GM19240 (cell line): Measurements from ENCODE around the gene NBEA.
"Not testable (repeated sequence)": the region's sequence is repeated elsewhere in the genome, so short reads cannot be mapped to it uniquely, and the experiment has no call there.

Experiments
- DNase-seq: peaks from one replicate; pipeline ENCODE4 v3.0.0; 2011; ENCODE audit warnings: low spot score; ENCODE audit not compliant: insufficient read length

NBEA gene

GRCh38 chr13:35057858-35058257 lies 115.8 kb downstream of the NBEA start:
- DNase-seq, result no peak

GRCh38 chr13:35058585-35058984 lies 116.5 kb downstream of the NBEA start:
- DNase-seq, result not testable (repeated sequence)

DNA sequence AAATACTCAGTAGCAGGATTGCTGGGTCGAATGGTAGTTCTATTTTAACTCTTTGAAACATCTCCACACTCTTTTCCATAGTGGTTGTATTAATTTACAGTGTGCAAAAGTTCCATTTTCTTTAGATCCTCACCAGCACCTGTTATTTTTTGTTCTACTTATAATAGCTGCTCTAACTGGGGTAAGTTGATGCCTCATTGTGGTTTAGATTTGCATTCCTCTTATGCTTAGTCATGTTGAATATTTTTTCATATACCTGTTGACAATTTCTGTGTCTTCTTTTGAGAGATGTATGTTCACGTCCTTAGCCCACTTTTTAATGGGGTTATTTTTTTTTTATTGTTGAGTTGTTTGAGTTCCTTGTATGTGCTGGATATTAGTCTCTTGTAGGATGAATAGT lies 144.6 kb downstream of the NBEA start:
- no peak for DNase-seq

DNA sequence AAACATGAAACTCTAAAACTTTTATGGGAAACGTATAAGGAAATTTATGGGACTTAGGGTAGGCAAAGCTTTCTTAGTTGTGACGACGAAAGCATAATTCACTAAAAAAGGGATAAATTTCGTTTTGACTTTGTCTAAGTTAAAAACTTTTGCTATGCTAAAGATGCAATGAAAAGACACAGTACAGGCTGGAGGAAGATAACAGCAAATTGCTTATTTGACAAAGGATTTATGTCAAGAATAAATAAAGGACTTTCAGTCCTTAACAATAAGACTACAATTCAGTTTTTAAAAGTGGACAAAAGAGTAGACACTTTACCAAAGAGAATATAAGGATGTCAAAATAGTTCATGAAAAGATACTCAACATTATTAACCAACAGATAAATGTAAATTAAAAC lies 150.2 kb downstream of the NBEA start:
- no peak for DNase-seq

DNA sequence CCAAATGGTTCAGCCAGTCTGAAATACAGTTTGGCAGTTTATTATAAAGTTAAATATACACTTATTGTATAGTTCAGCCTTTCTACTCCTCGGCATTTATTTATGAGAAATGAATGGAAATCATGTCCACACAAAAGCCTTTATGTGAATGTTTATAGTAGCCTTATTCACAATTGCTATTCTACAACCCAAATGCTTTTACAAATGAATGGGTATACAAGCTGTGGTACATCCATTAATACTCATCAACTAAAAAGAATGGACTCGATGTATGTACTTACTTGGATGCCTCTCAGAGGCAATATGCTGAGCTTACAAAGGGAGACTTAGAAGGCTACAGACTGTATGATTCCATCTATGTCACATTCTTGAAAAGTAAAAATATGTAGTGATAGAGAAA lies 150.7 kb downstream of the NBEA start:
- no peak for DNase-seq

DNA sequence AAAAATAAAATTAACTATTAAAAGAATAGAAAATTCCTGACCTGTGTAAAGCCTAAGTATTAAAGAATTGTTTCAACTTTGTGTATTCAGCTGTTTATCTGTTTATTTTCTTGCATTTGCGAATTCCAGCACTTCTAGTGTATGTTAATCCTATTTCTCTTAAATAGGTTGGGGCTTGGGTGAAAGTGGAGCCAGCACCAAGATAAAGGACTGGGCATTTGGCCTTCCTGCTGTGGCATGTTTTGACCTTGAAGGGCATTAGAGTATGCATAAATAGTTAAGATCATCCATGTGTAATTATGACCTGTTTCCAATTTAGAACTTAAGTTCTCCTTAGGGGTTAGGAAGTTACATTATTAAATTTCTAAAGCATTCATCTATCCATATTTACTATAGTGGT lies 151.3 kb downstream of the NBEA start:
- no peak for DNase-seq

DNA sequence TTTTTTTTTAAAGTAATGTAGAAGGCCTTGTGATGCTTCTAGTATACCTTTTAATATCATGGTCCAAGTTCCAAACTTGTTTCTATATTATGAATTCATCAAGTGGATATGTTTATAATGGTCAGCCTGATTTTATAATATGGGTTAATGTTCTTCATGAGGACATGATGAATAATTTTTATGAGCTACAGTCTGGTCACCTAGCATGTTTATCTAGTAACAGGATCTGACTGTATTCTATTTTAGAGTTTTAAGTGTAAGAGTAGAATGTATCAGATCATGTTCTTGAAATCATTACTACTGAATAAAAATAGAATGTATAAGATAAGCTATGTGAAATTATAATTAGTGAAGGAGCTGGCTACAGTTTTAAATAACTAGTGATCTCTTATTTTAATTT lies 164.7 kb downstream of the NBEA start:
- not testable (repeated sequence) for DNase-seq

DNA sequence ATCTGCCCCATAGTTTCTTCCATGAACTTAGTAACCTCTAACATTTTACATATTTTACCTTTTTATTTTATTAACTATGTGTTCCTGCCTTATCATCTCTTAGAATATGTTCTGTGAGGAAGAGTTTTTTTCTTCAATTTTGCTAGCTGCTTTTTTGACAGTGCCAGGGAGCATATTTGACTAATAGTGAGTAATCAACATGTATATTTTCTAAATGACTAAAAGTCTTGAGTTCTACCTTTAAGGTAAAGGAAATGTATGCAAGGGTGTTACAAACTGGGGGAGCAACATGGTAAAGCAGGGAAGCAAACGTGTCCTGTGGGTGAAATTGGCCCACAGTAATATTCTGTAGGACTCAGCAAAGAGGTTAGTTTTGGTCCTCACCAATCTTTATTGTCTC lies 165.5 kb downstream of the NBEA start:
- DNase-seq, result no peak

GRCh38 chr13:35113612-35114011 lies 171.5 kb downstream of the NBEA start:
- DNase-seq, result not testable (repeated sequence)

DNA sequence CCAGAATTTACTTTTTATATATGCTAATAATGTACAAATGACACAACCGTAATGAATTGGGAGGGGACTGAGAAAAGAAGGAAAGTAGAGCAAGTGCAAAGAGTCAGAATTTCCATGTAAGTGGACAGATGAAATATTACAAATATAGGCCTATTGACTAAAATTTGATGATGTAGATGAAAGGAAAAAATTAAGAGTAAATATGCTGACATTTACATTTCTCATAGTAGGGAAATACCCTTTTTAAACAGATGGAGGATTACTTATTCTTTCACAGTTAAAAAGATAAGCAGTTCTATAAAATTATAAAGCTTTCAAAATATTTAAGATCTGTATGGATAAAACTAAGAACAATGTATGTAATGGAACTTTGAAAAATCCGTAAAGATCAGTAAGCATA lies 185.4 kb downstream of the NBEA start:
- DNase-seq, result no peak

DNA sequence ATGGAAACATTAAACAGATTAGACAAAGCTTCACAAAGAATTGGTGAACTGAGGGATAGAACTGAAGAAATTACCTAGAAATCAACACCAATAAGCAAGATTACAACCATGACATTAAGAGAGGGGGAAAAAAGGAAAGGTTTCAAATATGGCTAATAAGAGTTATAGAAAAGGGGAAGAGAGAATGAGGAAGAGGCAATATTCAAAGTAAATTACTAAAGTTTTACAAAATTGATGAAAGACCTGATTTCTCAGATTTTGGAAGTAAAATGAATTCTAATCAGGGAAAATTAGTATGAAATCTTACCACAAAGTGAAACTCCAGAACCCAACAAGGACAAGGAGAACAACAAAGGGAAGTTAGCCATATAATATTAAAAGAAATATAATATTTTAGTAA lies 187.4 kb downstream of the NBEA start:
- DNase-seq, result no peak

GRCh38 chr13:35131471-35131870 lies 189.4 kb downstream of the NBEA start:
- DNase-seq, result no peak

DNA sequence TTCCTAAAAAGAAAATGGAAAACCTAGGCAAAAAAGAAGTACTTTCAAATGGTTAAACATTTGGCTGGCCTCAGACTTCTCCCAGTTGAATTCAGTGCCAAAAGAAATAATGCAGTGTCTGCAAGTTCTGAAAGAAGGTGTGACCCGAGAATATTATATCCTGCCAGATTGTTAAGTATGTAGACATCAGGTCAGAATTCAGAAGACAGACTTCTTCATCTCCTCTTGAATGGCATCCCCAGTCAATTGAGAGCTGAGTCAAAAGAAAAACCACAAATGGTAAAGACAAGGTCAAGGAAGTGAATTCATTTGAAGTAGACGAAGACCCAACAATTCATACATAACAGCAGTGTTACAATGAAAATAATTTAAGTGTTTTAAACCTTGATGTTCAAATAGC lies 194.5 kb downstream of the NBEA start:
- DNase-seq, result no peak

DNA sequence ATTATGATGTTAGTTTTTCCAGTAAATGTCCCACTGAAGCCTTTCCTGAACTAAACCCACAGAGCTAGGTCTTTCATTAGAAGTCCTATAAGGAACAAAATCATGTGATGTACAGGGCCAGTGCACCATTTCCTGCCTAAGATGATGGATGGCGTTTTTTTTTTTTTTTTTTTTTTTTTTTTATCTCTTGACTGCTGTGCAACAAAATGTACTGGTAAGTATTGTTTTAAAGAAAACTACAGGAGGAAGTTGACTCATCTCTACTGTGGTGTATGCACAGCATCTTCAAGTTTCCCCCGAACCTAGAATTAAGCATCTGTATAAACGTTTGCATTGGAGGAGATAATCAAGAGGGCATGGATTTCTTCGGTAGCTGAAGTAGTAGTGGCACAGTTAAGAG lies 197.5 kb downstream of the NBEA start:
- DNase-seq, result no peak

DNA sequence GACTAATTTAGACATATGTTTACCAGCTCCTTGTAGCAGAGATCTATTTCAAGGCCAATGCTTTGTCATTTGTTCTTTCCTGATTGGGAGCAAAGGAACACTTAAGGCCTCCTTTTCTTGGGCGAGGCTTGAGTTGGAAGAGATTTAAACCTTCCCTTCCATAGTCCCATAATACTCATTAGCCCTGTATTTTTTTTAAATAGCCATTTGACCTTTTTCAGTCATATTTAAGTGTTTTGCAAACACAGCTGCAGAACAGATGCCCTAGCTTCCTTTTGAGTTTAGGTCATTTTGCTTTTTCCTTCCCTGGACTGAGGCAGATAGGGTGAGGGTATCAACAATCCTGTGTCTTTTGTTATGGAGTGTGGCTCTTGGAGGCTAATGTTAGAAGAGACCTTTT lies 198.3 kb downstream of the NBEA start:
- no peak for DNase-seq

- DNase-seq, result no peak
Measured at GRCh38 chr13:35140831-35141230, 198.8 kb downstream of the NBEA start.

DNA sequence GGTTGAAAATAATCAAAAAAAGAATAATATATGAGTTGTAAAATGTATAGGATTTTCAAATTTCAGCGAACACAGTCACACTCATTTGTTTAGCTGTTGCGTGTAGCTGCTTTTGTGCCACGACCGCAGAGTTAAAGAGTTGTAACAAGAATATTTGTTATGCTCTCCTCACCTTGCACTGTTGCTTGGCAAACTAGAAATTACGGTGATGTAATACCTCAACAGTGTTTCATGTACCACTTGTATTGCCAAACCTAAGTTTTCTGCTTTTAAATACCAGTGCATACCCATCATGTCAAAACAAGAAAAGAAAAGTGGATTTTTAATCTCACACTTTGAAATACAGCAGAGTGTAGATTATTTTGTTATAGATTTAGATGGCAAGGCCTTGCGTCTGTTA lies 201.1 kb downstream of the NBEA start:
- no peak for DNase-seq

GRCh38 chr13:35144166-35144890 lies 202.3 kb downstream of the NBEA start:
- no peak for DNase-seq

- DNase-seq, result no peak
Measured at GRCh38 chr13:35146686-35147085, 204.6 kb downstream of the NBEA start.

DNA sequence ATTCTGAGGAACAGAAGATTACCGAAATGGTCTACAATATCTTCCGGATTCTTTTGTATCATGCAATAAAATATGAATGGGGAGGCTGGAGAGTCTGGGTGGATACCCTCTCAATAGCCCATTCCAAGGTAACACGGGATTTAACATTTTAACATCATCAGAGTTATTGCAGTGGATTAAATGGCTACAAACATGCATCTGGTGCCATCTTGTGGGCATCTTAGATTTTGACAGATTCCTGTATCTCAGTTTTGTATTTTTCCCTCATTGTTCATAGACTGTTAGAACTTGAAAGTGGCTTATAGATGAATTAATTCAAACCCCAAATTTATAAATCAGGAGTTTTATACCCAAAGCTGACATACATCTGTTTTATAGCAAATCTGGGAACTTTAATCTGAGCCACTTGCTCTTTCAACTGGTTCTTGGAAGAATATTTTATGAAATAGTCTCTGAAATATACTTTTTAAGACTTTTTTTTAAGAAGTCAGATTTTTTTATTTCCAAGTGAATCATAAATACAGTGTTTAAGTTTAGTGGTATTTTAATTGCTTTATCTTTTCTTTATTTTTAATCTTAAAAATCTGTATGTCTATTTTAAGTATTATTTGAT lies 215.2 kb downstream of the NBEA start:
- peak; percentile 2 for DNase-seq

DNA sequence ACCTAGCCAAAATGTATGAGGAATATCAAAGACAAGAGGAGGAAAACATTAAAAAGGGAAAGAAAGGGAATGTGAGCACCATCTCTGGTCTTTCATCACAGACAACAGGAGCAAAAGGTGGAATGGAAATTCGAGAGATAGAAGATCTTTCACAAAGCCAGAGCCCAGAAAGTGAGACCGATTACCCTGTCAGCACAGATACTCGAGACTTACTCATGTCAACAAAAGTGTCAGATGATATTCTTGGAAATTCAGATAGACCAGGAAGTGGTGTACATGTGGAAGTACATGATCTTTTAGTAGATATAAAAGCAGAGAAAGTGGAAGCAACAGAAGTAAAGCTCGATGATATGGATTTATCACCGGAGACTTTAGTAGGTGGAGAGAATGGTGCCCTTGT lies 217.0 kb downstream of the NBEA start:
- no peak for DNase-seq

- DNase-seq, result no peak
Measured at GRCh38 chr13:35160896-35161295, 218.8 kb downstream of the NBEA start.

DNA sequence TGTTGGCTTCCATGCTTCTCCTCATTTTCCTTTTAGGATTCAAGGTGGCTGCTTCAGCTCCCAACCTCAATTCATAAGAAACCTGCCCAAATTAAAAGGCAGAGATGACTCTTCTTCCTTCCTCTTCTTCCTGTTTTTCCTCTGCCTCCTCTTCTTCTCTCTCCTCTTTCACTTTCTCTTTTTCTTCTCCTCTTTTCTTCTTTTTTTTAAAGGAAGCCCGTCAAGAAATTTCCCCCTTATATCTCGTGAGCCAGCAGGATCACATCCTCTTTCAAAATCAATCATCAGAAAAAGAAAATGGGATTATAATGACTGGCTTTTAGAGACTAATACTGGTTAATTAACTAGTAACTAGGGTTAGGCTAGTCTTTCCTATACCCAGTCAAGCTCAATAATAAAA lies 220.3 kb downstream of the NBEA start:
- DNase-seq, result no peak
